Neutrophil (primary cell): ENCODE results near the gene RSU1.

ENCODE experiments used
- H3K27ac ChIP-seq: fragments of 200-600 bp; sonication (generic); 2 replicates; pipeline ENCODE4 v1.5.1; 2016; ENCODE audit warnings: mild to moderate bottlenecking, moderate library complexity
- H3K27me3 ChIP-seq: fragments of 200-600 bp; sonication (generic); 2 replicates; pipeline ENCODE4 v1.6.0; 2016; ENCODE audit warnings: mild to moderate bottlenecking
- H3K36me3 ChIP-seq: fragments of 200-600 bp; sonication (generic); 2 replicates; pipeline ENCODE4 v1.5.1; 2017
- H3K4me1 ChIP-seq, 2 experiments: fragments of 200-600 bp in 1 of 2; sonication (generic) in 1 of 2; 1 replicate in 1 of 2; 2 replicates in 1 of 2; pipeline versions ENCODE4 v1.5.1 to v1.6.1; 2013 to 2016; ENCODE audit warnings: low read depth in 1 of 2, low read length in 1 of 2, mild to moderate bottlenecking in 1 of 2, moderate library complexity in 1 of 2; ENCODE audit not compliant: control insufficient read depth in 1 of 2, insufficient read depth in 1 of 2
- H3K4me3 ChIP-seq, 2 experiments: fragments of 200-600 bp in 1 of 2; sonication (generic) in 1 of 2; 1 replicate in 1 of 2; 2 replicates in 1 of 2; pipeline ENCODE4 v1.5.1; 2013 to 2016; ENCODE audit warnings: low read depth in 1 of 2, low read length in 1 of 2, mild to moderate bottlenecking in 1 of 2, moderate library complexity in 1 of 2
- H3K9me3 ChIP-seq: fragments of 200-600 bp; sonication (generic); 2 replicates; pipeline ENCODE4 v1.5.1; 2016
- TF ChIP-seq, protein P1 (sequence below): fragments of 200-600 bp; sonication (generic); IDR thresholded peaks from 2 replicates; pipeline ENCODE4 v1.5.1; 2016; ENCODE audit warnings: antibody characterized with exemption

RSU1 gene

DNA sequence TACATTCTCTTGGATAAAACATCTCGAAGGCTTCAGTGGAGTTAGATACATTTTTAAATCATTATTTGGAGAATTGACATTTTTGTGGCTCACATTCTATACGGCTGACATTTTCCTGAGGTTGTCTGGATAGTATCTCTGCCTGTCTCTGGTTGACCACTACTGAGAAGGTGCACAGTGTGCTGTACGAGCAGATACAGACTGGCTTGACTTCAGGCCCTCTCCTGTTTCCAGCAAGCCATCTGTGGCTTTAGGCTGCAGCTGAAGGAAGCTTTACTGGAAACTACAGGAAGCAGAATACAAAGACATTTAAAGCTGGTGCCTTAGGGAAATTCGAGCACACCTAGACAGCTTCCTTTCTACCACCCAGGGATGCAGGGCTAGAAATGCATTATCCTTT, 39.3 kb upstream of the RSU1 start:
- no peak overlapping the region for H3K27ac ChIP-seq
- H3K9me3 ChIP-seq, result no peaks in the 10 kb centered on the region
- TF ChIP-seq, protein P1, sequence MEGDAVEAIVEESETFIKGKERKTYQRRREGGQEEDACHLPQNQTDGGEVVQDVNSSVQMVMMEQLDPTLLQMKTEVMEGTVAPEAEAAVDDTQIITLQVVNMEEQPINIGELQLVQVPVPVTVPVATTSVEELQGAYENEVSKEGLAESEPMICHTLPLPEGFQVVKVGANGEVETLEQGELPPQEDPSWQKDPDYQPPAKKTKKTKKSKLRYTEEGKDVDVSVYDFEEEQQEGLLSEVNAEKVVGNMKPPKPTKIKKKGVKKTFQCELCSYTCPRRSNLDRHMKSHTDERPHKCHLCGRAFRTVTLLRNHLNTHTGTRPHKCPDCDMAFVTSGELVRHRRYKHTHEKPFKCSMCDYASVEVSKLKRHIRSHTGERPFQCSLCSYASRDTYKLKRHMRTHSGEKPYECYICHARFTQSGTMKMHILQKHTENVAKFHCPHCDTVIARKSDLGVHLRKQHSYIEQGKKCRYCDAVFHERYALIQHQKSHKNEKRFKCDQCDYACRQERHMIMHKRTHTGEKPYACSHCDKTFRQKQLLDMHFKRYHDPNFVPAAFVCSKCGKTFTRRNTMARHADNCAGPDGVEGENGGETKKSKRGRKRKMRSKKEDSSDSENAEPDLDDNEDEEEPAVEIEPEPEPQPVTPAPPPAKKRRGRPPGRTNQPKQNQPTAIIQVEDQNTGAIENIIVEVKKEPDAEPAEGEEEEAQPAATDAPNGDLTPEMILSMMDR, result no peak

DNA sequence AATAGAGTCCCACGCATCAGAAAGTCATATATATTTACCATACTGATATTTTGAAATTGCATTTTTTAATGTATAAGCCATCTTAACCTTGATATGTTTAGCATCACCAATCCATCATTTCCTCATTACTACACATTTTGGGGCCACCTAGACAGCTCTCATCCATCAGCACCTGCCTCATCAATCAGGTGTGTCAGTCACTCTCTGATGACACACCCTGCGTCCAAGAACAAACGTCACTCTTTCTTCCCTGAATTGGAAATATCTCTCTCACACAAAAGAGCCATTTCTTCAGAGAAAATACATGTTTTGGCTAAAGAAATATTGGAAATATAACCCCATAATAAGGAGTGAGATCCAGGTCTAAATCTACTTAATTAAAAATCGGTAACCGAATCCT, 38.9 kb upstream of the RSU1 start:
- H3K4me1 ChIP-seq, result no peaks in the 10 kb centered on the region
- TF ChIP-seq, protein P1, result no peak
- H3K9me3 ChIP-seq, result no peaks in the 10 kb centered on the region
- no peak overlapping the region for H3K27ac ChIP-seq
- no peaks in the 10 kb centered on the region for H3K36me3 ChIP-seq
- no peak overlapping the region for H3K4me3 ChIP-seq
- no peaks in the 10 kb centered on the region for H3K27me3 ChIP-seq

More for the DNA sequence above, 39.3 kb upstream of the RSU1 start:
- Histone ChIP-seq H3K27me3 (no peaks in the 10 kb centered on the region), H3K36me3 (no peaks in the 10 kb centered on the region), H3K4me3 (no peak overlapping the region), H3K4me1 (no peaks in the 10 kb centered on the region)

DNA sequence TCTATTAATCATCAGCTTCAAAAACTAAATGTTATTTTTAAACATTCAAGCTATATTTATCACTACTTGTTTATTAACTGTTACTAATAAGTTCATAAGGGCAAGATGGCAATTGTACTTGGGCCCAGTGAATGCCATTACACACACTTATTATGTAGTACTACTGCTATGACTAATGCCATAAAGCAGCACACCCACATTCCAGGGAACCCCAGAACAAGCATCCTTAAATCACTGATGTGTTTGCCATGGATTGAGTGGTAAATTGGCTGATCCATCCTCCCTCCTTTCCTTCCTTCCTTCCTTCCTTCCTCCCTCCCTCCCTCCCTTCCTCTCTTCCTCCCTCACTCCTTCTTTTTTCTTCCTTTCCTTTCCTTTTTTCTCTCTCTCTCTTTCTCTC, 37.4 kb upstream of the RSU1 start:
- Histone ChIP-seq H3K4me3 (no peak overlapping the region), H3K27ac (no peak overlapping the region), H3K4me1 (no peaks in the 10 kb centered on the region), H3K36me3 (no peaks in the 10 kb centered on the region), H3K9me3 (no peaks in the 10 kb centered on the region), H3K27me3 (no peaks in the 10 kb centered on the region)
- TF ChIP-seq, protein P1, result no peak

DNA sequence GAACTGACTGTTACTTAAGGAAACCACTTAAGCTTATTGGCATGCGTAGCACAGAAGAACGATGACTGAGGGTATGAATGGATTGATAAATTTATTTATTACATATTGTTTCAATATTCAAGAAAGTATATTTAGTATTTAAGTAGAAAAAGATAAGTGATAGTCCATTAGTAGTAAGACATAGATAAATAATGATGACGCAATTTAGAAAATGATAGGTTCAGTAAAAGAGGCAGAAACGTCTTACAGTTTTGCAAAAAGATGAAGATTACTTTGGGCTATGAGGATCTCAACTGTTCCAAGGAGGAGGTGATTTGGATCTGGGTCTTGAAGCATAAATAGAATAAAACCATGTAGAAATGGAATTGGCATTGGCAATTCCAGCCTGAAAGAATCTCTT, 36.6 kb upstream of the RSU1 start:
- no peaks in the 10 kb centered on the region for H3K4me1 ChIP-seq
- H3K9me3 ChIP-seq, result no peaks in the 10 kb centered on the region
- TF ChIP-seq, protein P1, result no peak
- no peak overlapping the region for H3K4me3 ChIP-seq
- no peaks in the 10 kb centered on the region for H3K36me3 ChIP-seq
- H3K27me3 ChIP-seq, result no peaks in the 10 kb centered on the region
- no peak overlapping the region for H3K27ac ChIP-seq

DNA sequence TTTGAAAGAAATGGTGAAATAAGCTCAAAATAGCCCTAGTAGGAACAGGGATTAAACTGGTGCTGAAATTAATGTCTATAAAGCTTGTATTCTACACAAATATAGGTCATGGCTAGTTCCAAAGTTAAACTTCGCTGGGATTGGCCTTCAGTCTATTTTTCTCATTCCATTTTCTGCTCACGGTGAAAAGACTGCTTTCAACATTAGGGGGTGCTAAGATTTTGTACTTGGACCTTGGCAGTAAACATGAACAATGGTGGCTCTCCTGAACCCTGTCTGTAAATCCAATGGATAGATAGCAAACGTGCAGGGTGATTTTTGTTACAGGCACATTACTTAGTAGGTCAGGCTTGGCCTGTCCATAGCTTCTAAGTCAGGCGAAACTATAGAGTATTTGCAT, 36.0 kb upstream of the RSU1 start:
- Histone ChIP-seq H3K27ac (no peak overlapping the region), H3K9me3 (no peaks in the 10 kb centered on the region), H3K4me3 (no peak overlapping the region), H3K27me3 (no peaks in the 10 kb centered on the region), H3K36me3 (no peaks in the 10 kb centered on the region), H3K4me1 (no peaks in the 10 kb centered on the region)
- TF ChIP-seq, protein P1, result no peak

DNA sequence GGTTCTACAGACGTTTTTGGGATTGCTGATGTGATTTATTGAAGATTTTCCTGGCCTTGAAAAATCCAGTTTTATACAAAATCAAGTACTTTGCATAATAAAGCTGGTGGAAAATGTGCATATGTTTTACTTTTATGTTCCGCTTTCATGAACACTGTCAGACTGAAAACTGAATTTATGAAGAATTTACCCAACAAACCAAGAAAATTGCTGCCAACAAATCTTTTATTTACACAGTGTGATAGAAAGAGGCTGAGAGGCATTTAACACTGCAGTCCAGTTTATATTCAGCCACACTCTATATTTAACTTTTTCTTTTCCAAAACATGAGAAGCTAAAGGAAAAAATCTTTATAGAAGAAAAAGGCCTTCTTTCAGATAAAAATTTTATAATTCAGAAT, 35.4 kb upstream of the RSU1 start:
- H3K9me3 ChIP-seq, result no peaks in the 10 kb centered on the region
- no peaks in the 10 kb centered on the region for H3K27me3 ChIP-seq
- no peaks in the 10 kb centered on the region for H3K4me1 ChIP-seq
- TF ChIP-seq, protein P1, result no peak
- no peaks in the 10 kb centered on the region for H3K36me3 ChIP-seq
- H3K27ac ChIP-seq, result no peak overlapping the region
- no peak overlapping the region for H3K4me3 ChIP-seq
